Muscle layer of colon (tissue), 2 donors: ENCODE measurements around the gene SREBF1.
A peak's percentile ranks its signal among the peaks of the same experiment; 100 is the strongest.

Experiments
- H3K27ac ChIP-seq: one replicate; pipeline ENCODE4 v1.7.0; 2013; ENCODE audit warnings: low read depth, mild to moderate bottlenecking, low read length, moderate library complexity
- H3K27me3 ChIP-seq, 2 donors: one replicate each; pipeline ENCODE4 v1.7.0; 2013; ENCODE audit warnings: low read length in 2 of 2, mild to moderate bottlenecking in 2 of 2; ENCODE audit not compliant: insufficient read depth in 2 of 2, control insufficient read depth in 1 of 2
- H3K36me3 ChIP-seq: one replicate; pipeline ENCODE4 v1.7.0; 2013; ENCODE audit warnings: mild to moderate bottlenecking, low read length; ENCODE audit not compliant: insufficient read depth
- H3K4me1 ChIP-seq: one replicate; pipeline ENCODE4 v1.7.0; 2013; ENCODE audit warnings: mild to moderate bottlenecking, low read length; ENCODE audit not compliant: insufficient read depth
- H3K4me3 ChIP-seq, 2 donors: one replicate each; pipeline ENCODE4 v1.7.0; 2013; ENCODE audit warnings: low read length in 2 of 2, low read depth in 1 of 2, mild to moderate bottlenecking in 1 of 2, moderate library complexity in 1 of 2
- H3K9ac ChIP-seq: one replicate; pipeline ENCODE4 v1.7.0; 2013; ENCODE audit warnings: low read length
- H3K9me3 ChIP-seq: one replicate; pipeline ENCODE4 v1.7.0; 2013; ENCODE audit warnings: mild to moderate bottlenecking, low read length
- donor health status: abdominal sarcoma.
- donor health status: Adenocarcinoma of cecum.

SREBF1 gene

DNA sequence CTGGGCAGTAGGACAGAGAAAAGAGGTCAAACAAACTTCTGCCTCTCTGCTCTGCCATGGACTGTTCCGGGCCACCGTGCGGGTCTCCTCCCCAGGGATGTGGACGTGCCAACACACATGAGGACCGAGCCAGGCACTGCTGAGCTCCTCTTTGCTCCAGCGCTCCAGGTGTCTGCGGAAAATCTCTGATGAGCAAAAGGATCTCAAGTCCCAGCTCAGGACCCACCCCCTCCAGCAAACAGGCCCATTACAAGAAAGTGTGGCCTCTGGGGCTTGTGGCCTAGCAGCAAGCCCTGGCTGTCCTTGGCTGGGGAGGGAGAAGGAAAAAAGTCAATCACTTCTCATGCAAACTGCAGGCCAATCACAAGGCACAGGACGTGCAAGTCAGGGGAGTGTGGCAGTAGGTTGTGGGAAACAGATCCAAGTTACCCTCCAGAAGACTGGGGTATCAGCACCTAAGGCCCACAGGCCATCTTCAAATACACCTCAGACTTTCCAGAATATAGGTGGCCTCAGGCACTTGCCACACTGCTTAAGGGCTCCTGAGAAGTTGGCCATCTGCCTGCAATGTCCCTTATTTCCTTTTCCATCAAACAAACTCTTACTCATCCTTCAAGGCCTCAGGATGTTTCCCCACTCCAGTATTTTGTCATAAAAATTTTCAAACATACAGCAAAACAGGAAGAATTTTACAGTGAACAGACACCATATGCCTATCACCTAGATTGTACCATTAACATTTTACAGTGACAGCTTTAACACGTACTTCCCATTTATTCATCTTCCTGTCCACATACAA, 36.0 kb upstream of the SREBF1 start:
- no peak overlapping the region for H3K9ac ChIP-seq
- H3K36me3 ChIP-seq = peaks cover 15% of the 10 kb centered on the region
- H3K27ac ChIP-seq = no peak overlapping the region
- peaks cover 34% of the 10 kb centered on the region for H3K4me1 ChIP-seq
- H3K9me3 ChIP-seq = no peaks in the 10 kb centered on the region
- no peaks in the 10 kb centered on the region for H3K27me3 ChIP-seq
- no peak overlapping the region for H3K4me3 ChIP-seq

DNA sequence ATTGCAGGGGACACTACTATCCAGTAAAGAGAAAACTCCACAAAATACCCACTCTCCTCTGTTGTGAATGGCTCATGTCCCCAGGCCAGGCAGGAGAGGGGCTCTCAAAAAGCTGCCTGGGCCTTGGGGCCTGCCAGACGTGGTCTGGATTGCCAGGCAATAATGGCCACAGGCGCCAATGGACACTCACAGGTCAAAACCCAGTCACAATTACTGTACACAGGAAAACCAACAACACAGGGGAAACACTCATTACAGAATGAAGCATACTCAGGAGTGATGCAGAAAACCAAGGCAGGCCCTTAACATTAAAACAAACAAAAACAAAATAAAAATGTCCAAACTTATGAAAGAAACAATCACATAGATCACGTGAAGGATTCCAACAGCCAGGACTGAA, 35.1 kb upstream of the SREBF1 start:
- H3K4me1 ChIP-seq = peaks cover 25% of the 10 kb centered on the region
- no peaks in the 10 kb centered on the region for H3K9me3 ChIP-seq

DNA sequence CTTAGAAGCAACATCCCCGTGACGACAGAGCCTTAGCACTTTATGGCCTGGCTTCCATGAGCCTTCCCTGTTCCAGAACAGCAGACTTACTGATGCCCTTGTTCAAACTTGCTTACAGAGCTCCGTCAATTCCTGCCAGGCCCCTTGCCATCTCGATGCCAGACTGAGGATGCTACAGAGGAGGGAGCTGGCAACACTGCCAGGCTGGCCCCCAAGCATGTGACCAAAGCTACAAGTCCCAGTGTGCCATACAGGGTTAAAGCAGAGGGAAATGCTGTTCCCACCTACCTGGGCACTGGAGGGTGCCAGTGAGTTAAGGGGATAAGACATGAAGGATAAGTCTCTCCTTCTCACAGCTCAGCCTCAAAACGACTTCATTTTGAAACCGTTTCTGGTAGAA, 33.5 kb upstream of the SREBF1 start:
- H3K4me1 ChIP-seq = peaks cover 11% of the 10 kb centered on the region
- no peaks in the 10 kb centered on the region for H3K27me3 ChIP-seq
- H3K36me3 ChIP-seq = peaks cover 35% of the 10 kb centered on the region
- H3K9me3 ChIP-seq = no peaks in the 10 kb centered on the region
- no peak overlapping the region for H3K4me3 ChIP-seq
- no peak overlapping the region for H3K27ac ChIP-seq
- no peak overlapping the region for H3K9ac ChIP-seq

More for the DNA sequence above, 35.1 kb upstream of the SREBF1 start:
- Histone ChIP-seq H3K27me3 (no peaks in the 10 kb centered on the region), H3K36me3 (peaks cover 23% of the 10 kb centered on the region), H3K27ac (no peak overlapping the region), H3K9ac (no peak overlapping the region), H3K4me3 (no peak overlapping the region)

DNA sequence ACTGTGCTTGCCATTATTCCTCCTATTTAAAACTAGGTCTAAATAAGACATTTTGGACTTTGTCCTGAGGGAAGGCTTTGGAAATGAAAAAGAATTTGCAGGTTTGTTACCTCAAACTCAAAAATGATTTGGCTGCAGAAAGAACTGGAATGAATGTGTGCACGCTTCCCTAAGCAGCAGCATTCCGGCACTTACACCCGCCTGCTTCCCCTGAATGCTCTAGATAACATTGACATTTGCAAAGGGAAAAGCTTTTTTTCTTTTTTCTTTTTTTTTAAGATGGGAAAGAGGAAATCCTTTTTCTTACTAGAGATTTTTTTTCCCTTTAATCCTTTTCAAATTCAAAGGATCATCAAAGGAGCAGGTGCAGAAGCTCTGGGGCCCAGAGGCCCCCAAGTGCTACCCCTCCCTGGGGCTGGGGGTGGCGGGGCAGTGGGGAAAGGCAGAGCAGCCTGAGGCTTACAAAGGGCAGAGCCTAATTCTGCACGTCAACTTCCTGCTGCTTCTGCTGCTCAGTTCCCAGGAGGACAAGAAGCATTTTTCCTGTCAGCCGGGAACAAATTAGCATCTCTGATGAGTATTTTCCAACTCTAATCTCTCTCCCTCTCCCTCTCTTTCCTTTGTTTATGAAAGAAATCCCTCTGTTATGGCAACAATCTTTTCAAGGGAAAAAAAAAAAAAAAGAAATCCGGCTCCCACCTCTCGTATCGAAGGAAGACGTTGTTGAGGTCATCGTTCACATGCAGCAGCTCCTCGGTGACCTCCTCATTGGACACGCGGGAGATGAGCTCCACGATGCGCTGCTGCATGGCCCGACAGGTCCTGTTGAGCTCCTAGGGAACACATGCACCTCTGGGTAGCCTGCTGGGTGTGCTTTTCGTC, 32.1 kb upstream of the SREBF1 start:
- H3K4me3 ChIP-seq = no peak overlapping the region
- H3K9me3 ChIP-seq = no peaks in the 10 kb centered on the region
- peak overlapping the region; percentile 43 for H3K27ac ChIP-seq
- no peaks in the 10 kb centered on the region for H3K27me3 ChIP-seq
- no peak overlapping the region for H3K9ac ChIP-seq
- H3K4me1 ChIP-seq = peaks cover 11% of the 10 kb centered on the region
- H3K36me3 ChIP-seq = peaks cover 35% of the 10 kb centered on the region

DNA sequence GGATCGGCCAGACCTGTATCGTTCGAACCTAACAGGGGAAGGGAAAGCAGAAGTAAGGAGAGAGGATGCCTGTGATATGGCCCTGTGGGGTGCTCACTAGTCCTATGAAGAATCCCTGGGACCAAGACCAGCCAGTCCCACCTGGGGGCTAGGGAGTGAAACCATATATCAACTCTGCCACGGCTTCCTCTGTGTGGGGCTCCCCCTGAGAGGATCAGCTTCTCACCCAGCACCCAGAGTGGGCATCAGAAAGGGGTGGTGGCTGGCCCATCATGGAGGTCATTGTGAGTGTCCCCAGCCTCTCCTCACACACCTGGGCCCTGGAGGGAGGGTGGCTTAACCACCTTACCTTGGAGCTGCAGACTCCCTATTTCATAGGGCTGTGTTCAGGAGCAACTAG, 30.1 kb upstream of the SREBF1 start:
- Histone ChIP-seq H3K4me3 (no peak overlapping the region), H3K4me1 (peaks cover 6% of the 10 kb centered on the region), H3K9ac (no peak overlapping the region), H3K27ac (no peak overlapping the region), H3K27me3 (no peaks in the 10 kb centered on the region), H3K36me3 (peaks cover 43% of the 10 kb centered on the region), H3K9me3 (no peaks in the 10 kb centered on the region)

DNA sequence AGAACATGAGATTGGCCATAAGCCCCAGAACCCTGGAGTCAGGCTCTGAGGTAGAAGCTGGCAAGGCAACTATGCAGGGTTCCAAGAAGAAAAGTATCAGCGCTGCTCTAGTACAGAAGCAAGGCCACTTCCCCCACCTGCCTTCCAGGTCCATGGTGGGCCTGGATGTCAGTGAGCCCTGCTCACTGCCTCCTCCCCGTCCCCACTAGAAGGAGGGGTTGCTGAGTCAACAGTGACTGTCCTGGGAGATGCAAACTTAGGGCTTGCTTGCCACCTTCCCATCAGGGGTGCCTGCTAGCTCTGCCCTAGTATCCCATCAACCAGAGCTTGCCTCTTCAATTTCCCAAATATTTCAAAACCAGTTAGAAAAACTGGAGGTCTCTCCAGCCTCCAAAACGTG, 29.6 kb upstream of the SREBF1 start:
- H3K4me1 ChIP-seq = peaks cover 6% of the 10 kb centered on the region
- no peak overlapping the region for H3K4me3 ChIP-seq
- no peak overlapping the region for H3K9ac ChIP-seq
- no peaks in the 10 kb centered on the region for H3K27me3 ChIP-seq
- H3K27ac ChIP-seq = no peak overlapping the region
- H3K9me3 ChIP-seq = no peaks in the 10 kb centered on the region
- H3K36me3 ChIP-seq = peaks cover 48% of the 10 kb centered on the region

DNA sequence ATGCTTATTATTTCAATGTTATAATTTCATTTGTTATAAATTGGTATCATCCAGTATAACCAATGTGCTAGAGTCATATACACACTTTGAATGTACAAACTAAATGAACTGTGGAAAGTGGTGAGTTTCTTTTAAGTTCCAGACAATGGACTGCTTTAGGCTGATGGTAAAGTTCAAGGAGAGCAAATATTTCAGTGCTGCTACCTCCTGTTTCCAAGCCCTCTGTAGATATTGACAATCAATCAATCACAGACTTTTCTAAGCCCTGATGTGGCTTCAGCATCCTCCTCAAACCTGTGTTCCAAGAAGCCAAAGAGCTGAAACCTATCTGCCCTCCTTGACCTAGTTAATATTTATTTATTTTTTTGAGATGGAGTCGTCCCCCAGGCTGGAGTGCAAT, 28.2 kb upstream of the SREBF1 start:
- Histone ChIP-seq H3K36me3 (peaks cover 55% of the 10 kb centered on the region), H3K9ac (no peak overlapping the region)

DNA sequence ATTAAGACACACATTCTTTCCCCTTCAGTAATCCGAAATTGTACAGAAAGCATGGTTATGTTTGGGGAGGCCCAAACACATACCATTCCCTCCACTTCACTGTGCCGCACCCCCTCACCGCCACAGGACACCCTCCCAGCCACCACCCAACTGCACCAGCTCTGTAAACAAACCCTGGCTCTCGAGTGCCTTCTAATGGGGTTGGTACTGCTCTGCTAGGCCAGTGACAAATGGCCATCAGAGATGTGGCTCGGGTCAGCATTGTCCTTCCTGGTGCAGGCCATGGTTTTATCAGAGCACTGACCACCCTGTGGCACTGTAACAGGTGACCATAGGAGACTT, 24.0 kb upstream of the SREBF1 start:
- Histone ChIP-seq H3K9ac (no peak overlapping the region), H3K27ac (no peak overlapping the region), H3K9me3 (no peaks in the 10 kb centered on the region), H3K27me3 (no peaks in the 10 kb centered on the region), H3K36me3 (peaks cover 23% of the 10 kb centered on the region), H3K4me1 (peaks cover 10% of the 10 kb centered on the region), H3K4me3 (no peak overlapping the region)

More for the DNA sequence above, 28.2 kb upstream of the SREBF1 start:
- no peak overlapping the region for H3K27ac ChIP-seq
- no peaks in the 10 kb centered on the region for H3K9me3 ChIP-seq
- no peak overlapping the region for H3K4me3 ChIP-seq
- H3K4me1 ChIP-seq = peaks cover 11% of the 10 kb centered on the region
- H3K27me3 ChIP-seq = no peaks in the 10 kb centered on the region

DNA sequence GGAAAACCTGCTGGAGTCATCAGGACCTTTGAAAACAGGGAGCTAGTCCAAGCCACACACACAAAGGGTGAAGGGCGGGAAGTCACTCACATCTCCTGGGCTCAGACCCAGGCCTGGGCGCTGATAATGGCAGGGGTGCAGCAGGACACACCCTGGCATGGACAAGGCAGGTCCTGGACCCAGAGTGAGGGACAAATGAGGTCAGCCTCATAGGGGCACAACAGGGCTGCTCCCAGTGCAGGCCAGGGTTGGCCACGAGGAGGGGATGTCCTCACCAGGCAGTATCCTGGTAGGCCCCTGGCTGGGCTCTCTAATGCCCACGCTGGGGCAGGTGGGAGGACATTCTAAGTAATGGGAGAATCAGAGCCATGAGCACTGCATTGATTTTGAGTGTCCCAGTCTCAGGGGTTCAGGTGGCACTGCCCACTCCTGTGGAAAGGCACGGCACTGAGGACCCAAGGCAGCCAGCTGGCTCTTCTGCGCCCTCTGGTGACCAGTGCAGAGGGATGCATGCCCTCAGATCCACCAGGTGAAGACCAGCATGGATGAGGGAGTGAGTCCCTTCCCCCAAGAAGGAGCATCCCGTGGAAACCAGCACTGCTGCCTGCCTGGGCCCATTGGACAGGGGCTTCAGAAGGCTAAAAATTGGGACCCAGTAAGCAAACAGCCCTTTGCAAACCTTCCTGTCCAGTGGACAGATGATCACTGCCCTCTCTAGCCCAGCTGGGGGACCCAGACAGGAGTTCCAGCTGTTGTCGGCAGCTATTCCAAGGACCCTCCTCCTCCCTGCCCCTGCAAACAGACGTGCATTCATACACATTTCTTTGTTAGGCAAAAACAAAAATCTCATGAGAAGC, 23.4 kb upstream of the SREBF1 start:
- no peak overlapping the region for H3K27ac ChIP-seq
- H3K9me3 ChIP-seq = no peaks in the 10 kb centered on the region
- no peak overlapping the region for H3K9ac ChIP-seq
- H3K36me3 ChIP-seq = peaks cover 23% of the 10 kb centered on the region
- no peak overlapping the region for H3K4me3 ChIP-seq
- peaks cover 10% of the 10 kb centered on the region for H3K4me1 ChIP-seq
- H3K27me3 ChIP-seq = no peaks in the 10 kb centered on the region

DNA sequence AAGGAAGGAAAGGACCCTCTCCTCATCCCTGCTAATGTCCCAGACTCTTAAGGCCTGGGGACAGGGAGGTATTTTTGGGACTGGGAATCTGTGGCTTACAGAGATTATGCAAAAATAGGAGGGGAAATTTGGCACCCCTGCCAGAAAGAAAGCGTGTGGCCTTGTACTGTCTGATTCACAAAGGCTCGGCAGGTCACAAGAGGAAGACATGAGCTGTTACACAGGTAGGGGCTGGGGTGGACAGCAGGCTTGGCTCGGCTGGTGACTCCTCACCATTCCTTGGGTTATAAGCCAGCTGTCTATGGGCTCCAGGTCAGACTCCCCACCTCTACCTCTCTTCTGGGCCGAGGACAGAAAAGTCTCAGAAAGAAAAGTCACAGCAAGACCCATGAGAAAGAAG, 20.7 kb upstream of the SREBF1 start:
- Histone ChIP-seq H3K4me1 (peaks cover 10% of the 10 kb centered on the region), H3K36me3 (peaks cover 21% of the 10 kb centered on the region), H3K9me3 (no peaks in the 10 kb centered on the region), H3K27ac (no peak overlapping the region), H3K27me3 (no peaks in the 10 kb centered on the region), H3K4me3 (no peak overlapping the region), H3K9ac (no peak overlapping the region)

DNA sequence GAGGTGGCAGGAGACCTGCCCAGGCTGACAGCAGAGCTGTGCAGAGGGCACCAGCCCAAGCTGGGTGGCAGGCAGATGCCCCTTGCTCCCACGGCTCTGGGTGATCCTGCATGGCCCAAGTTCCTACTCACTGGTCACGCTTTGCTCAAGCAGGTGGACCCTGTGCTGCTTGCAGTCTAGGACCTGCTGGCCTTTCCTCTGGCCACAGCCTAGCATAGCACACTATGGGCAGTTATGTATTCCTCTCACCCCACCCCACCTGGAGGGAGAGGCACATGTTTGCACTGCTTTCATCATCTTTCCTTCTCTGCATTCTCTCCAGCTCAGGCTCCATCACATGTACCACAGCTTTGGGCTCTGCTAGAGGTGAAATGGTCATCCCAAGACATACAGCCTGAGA, 19.6 kb upstream of the SREBF1 start:
- H3K27ac ChIP-seq = no peak overlapping the region
- no peak overlapping the region for H3K4me3 ChIP-seq
- peaks cover 10% of the 10 kb centered on the region for H3K4me1 ChIP-seq
- peaks cover 10% of the 10 kb centered on the region for H3K36me3 ChIP-seq
- H3K9me3 ChIP-seq = no peaks in the 10 kb centered on the region
- no peaks in the 10 kb centered on the region for H3K27me3 ChIP-seq
- H3K9ac ChIP-seq = no peak overlapping the region
